Measurements from ENCODE around the gene MARCKSL1.

DNA sequence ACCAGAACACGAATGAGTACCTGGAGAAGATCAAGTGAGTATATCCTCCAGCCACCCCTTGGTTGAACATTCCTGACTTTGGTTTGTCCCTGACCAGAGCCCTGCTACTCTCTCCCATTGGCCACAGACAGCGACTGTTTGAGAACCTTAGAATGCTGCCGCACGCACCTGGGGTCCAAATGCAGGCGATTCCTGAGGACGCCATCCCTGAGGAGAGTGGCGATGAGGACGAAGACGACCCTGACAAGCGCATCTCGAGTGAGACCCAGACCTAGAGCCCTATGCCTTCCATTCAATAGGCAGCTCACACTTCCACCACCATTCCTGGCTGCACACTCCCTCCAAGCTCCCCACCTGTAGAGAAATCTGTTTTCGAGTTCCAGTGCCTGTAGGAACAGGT lies 4.5 kb downstream of the MARCKSL1 start:
- TF ChIP-seq EZH2 (IDR thresholded peaks at IDR 0.05; ENCODE audit: low read length) (no peak), CTCF (optimal IDR thresholded peaks at IDR 0.05 in 1 of 3, IDR thresholded peaks at IDR 0.05 in 1 of 3, conservative IDR thresholded peaks at IDR 0.05 in 1 of 3; ENCODE audit: extremely low read depth in 1 of 3, insufficient read depth in 2 of 3, low read length in 3 of 3) (no peak)
